GM12872 (cell line): ENCODE data around the gene ATP6V0E1.

Source experiments
- CTCF ChIP-seq: IDR thresholded peaks from 3 replicates; pipeline ENCODE4 v1.5.1; 2011; ENCODE audit warnings: low read depth, mild to moderate bottlenecking, low read length, moderate library complexity; ENCODE audit not compliant: insufficient read depth

The ATP6V0E1 gene

DNA sequence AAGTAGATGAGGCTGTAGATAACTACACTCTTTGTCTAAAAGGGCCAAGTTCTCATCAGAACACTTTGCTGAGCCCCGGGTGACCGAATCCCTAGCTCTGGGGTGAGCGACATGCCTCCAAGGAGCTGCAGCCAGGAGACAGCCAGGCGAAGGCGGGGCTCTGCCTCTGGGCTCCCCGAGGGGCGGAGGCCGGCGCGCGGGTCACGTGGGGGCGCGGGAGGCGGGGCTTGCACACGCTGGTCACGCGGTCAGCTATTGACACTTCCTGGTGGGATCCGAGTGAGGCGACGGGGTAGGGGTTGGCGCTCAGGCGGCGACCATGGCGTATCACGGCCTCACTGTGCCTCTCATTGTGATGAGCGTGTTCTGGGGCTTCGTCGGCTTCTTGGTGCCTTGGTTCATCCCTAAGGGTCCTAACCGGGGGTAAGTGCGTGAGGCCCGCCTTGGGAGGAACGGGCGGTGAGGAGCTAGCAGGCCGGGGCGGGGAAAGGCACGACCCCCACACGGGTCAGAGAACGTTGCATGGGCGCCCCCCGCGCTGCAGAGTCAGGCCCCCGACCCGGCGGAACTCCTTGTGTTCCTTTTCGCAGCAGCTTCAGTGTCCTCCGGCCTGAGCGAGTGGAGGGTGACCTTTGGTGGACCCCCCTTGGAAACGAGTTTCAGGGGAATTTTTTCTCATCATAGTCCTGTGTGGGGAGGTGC, at the start of gene ATP6V0E1:
TSS of gene ATP6V0E1 (plus strand) at position 230 of the 702 bp plus-strand sequence. CDS start at position 320, 90 bp downstream.
- TF ChIP-seq CTCF = no peak

GRCh38 chr5:172935096-172935495, 48.5 kb upstream of the ATP6V0E1 start:
- no peak for TF ChIP-seq CTCF

- TF ChIP-seq CTCF = no peak
Measured at GRCh38 chr5:172936401-172936800, 47.2 kb upstream of the ATP6V0E1 start.

GRCh38 chr5:172939071-172939470, 44.5 kb upstream of the ATP6V0E1 start:
- TF ChIP-seq CTCF = peak; percentile 38

DNA sequence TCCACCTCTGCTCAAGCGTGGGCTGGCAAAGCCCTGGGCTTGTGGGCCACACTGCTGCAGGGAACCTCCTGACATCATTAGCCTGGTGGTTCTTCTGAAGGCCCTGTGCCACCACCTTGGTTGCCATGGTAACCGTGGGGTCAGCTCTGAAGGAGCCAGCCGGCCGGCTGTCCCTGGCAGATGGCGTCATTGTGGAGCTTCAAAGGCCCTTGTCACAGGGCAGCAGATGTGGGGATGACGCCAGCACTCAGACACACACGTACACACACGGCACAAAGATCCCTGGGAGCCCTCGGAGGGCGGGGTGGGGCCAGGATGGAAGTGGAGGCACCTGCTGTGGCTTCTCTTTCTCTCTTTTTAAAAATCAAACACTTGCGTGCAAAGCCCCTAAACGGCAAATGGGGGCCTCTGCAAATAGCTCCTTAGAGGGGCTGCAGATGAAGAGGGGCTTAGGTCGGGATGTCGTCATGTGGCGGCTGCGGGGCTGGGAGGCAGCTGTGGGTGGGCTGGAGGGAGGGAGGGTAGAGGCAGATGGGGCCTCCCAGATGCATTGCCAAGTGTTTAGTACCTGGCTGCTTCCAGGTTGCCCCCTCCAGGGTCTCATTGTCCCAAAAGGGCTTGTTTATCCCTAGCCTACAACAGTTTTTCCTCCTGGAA, 43.8 kb upstream of the ATP6V0E1 start:
- no peak for TF ChIP-seq CTCF

- TF ChIP-seq CTCF = no peak
Measured at GRCh38 chr5:172940268-172941066, 43.1 kb upstream of the ATP6V0E1 start.

- no peak for TF ChIP-seq CTCF
Measured at GRCh38 chr5:172941067-172941516, 42.5 kb upstream of the ATP6V0E1 start.
